Measurements from ENCODE around the gene LMAN2L. TPM values are rescaled to one million over a fixed set of nuclear protein-coding genes. Genes with fewer than 3 reads are reported as not detected.

The LMAN2L gene, protein sequence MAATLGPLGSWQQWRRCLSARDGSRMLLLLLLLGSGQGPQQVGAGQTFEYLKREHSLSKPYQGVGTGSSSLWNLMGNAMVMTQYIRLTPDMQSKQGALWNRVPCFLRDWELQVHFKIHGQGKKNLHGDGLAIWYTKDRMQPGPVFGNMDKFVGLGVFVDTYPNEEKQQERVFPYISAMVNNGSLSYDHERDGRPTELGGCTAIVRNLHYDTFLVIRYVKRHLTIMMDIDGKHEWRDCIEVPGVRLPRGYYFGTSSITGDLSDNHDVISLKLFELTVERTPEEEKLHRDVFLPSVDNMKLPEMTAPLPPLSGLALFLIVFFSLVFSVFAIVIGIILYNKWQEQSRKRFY
- 70.7 and 78.9 TPM in 2 replicates for total RNA-seq (2014; rRNA removed; shearing (Covaris generic); ENCODE audit: low replicate concordance)

- in situ Hi-C loops (cut with HindIII; ENCODE audit: low pct_unique_long_range_greater_than_20kb, low sequenced_read_pairs) = no loop called here
- DNase-seq (ENCODE audit: low read depth) = peak; percentile 97
Observed at GRCh38 chr2:96739633-96740428, at the start of gene LMAN2L. TSS of gene LMAN2L (minus strand) at chr2:96740064. CDS start at chr2:96740040, 24 bp downstream.

DNA sequence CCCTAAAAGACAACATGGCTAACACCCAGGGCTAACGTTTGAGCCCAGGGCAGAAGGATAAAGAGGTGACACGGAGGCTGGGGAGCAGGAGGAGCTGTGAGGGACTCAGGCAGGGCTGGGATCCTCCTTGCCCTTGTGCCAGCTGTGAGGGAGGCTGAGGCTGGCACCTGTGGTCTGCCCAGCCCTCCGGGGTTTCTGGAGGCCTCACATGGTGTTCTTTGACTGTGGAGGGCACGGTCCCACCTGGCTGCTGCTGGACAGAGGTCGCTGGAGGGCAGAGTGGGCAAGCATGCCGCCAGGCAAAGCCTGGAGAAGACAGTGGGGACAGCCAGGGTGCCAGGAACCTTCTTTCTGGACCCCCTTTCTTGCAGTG is 49.4 kb upstream of the LMAN2L start:
- DNase-seq (ENCODE audit: low read depth) = no peak
- in situ Hi-C loops (cut with HindIII; ENCODE audit: low pct_unique_long_range_greater_than_20kb, low sequenced_read_pairs) = no loop called here

DNA sequence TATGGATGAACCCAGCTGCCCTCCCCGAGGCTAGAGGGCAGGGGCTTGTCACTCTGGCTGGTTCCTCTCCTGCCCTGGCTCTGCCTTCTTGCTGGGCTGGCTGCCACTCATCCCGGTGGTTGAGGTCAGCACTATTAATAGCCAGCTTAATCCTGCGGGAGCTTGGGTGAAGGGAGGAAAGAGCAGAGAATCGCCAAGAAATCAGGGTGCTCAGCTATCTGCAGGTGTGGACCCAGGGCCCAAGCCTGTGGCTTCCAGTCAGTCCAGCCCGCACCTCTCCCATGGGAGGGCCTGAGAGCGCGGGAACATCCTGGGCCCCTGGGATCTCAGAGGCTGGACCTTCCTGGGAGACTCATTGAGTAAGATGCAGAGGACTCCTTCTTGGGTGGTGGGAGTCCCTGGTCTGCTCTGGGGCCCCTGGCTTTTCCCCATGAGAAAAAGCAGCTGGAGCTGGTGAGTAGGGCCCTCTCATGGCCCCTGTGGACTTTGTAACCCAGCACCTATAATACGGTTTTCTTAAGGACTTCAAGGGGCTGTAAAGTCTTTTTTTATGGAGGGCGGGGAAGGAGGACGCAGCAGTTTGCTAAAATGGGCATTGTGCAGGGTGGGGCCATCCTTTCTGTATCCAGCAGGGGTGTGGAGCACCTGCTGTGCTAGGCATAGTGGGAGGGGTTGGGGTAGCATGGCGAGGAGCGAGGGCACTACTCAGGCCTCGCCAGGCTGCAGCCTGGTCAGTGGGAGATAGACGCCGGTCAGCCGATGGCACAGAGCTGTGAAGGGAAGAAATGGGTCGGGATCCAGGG is 48.8 kb upstream of the LMAN2L start:
- in situ Hi-C loops (cut with HindIII; ENCODE audit: low pct_unique_long_range_greater_than_20kb, low sequenced_read_pairs) = no loop called here
- DNase-seq (ENCODE audit: low read depth) = peak; percentile 35

DNA sequence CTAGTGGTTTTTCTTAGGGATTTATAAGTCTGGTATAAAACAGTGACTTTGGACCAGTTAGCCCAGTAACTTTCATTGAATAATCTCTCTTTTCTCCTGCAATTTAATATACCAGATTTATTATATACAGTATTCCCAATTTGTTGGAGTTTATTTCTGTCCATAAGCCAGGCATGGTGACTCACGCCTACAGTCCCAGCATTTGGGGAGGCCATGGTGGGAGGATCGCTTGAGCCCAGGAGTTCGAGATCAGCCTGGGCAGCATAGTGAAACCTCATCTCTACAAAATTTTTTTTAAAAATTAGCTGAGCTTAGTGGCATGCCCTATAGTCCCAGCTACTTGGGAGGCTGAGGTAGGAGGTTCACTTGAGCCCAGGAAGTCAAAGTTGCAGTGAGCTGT is 47.5 kb upstream of the LMAN2L start:
- in situ Hi-C loops (cut with HindIII; ENCODE audit: low pct_unique_long_range_greater_than_20kb, low sequenced_read_pairs) = no loop called here
- no peak for DNase-seq (ENCODE audit: low read depth)

GRCh38 chr2:96783388-96783787 is 43.5 kb upstream of the LMAN2L start:
- no peak for DNase-seq (ENCODE audit: low read depth)
- in situ Hi-C loops (cut with HindIII; ENCODE audit: low pct_unique_long_range_greater_than_20kb, low sequenced_read_pairs) = no loop called here

- no peak for DNase-seq (ENCODE audit: low read depth)
- in situ Hi-C loops (cut with HindIII; ENCODE audit: low pct_unique_long_range_greater_than_20kb, low sequenced_read_pairs) = no loop called here
Observed at GRCh38 chr2:96775160-96775559, 35.3 kb upstream of the LMAN2L start.

GRCh38 chr2:96773922-96774321 is 34.1 kb upstream of the LMAN2L start:
- in situ Hi-C loops (cut with HindIII; ENCODE audit: low pct_unique_long_range_greater_than_20kb, low sequenced_read_pairs) = no loop called here
- no peak for DNase-seq (ENCODE audit: low read depth)

DNA sequence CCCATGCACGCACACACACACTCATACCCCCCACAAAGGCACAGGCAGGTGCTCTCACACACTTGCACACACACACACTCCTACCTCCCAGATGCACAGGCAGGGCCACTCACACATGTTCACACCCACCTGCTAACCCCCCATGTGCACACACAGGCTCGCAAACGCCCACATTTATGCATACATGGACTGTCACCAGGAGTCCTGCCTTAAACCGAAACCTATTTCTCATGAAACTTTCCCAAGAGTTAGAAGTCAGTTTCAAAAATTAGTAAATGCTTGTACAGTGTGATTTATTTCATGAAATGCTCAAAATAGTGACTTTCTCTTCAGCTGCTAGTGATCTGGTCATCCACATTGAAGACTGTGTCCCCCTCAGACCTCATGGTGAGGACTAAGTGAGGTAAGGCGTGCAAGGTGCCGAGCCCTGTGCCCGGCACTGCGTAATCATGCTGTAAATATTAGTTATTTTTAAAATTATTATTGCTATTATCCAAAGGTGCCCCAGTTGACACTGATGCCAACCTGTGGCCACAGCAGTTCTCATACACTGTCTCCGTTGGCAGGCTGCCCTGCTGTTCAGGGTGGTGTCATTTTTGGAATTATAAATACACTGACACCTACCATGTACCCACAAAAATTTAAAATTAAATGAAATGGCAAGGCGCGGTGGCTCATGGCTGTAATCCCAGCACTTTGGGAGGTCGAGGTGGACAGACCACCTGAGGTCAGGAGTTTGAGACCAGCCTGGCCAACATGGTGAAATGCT is 33.2 kb upstream of the LMAN2L start:
- DNase-seq (ENCODE audit: low read depth) = no peak
- in situ Hi-C loops (cut with HindIII; ENCODE audit: low pct_unique_long_range_greater_than_20kb, low sequenced_read_pairs) = no loop called here

DNA sequence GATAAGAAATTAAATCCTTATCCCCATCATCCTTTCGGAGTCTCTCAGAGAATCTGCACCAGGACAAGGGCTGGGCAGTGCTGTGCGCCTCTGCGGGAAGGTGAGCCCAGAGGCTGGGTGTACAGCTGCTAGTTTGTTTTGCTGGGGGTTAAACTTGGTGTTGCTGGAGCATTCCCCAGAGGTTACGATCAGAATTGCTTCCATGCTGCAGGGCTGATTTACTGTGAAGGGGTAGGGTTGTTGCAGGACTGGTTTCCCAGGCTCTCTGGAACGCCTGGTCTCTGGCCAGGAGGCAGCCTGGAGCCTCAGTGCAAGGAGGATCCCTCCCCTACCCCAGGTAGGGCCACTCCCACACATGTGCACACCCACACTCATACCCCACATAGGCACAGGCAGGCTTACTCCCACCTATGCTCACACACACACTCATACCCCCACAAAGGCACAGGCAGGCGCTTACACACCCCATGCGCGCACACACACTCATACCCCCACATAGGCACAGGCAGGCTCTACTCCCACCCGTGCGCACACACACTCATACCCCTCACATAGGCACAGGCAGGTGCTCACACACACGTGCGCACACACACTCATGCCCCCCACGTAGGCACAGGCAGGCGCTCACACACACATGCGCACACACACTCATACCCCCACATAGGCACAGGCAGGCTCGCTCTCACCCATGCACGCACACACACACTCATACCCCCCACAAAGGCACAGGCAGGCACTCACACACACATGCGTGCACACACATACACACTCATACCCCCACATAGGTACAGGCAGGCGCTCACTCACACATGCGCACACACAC is 32.1 kb upstream of the LMAN2L start:
- in situ Hi-C loops (cut with HindIII; ENCODE audit: low pct_unique_long_range_greater_than_20kb, low sequenced_read_pairs) = no loop called here
- DNase-seq (ENCODE audit: low read depth) = no peak

GRCh38 chr2:96770442-96771202 is 30.8 kb upstream of the LMAN2L start:
- in situ Hi-C loops (cut with HindIII; ENCODE audit: low pct_unique_long_range_greater_than_20kb, low sequenced_read_pairs) = no loop called here
- DNase-seq (ENCODE audit: low read depth) = no peak

DNA sequence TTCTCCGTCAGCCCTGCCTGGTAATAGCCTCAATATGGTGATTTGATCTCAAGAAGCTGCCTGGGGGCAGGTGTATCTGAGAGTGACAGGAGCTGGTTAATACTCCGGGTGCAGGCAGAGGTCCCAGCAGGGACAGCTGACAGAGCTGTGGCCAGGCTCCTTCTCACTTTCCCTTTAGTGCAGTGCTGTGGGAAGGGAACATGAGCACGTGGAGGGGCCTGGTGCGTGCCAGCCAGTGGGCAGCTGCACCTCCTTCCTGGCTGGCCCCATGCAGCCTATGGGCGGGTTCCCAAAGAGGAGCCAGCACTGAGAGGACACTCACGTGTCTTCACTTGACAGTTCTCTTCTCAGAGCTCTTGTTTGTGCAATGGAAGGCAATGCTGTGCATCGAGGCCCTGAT is 29.9 kb upstream of the LMAN2L start:
- in situ Hi-C loops (cut with HindIII; ENCODE audit: low pct_unique_long_range_greater_than_20kb, low sequenced_read_pairs) = no loop called here

DNA sequence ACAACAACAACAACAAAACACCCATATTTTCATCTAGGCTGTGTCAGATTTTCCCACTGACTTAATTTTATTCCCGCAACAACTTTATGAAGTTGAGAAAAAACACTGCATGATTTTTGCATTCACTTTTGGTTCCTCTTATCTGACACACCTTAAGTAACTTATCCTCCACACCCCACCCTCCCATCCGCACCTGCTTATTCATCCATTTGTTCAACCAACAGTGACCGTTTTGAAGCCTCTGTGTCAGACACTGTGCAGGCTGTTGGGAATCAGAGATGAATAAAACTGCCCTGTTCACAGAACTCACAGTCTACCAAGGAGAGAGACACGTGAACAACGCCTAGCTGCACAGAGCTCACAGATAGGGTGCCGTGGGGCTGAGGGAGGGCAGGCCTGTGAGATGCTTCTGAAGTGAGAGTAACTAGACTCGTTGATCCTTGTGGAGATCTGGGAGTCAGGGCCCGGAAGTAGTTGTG is 28.3 kb upstream of the LMAN2L start:
- peak; percentile 90 for DNase-seq (ENCODE audit: low read depth)

More for the DNA sequence above, 29.9 kb upstream of the LMAN2L start:
- no peak for DNase-seq (ENCODE audit: low read depth)

DNA sequence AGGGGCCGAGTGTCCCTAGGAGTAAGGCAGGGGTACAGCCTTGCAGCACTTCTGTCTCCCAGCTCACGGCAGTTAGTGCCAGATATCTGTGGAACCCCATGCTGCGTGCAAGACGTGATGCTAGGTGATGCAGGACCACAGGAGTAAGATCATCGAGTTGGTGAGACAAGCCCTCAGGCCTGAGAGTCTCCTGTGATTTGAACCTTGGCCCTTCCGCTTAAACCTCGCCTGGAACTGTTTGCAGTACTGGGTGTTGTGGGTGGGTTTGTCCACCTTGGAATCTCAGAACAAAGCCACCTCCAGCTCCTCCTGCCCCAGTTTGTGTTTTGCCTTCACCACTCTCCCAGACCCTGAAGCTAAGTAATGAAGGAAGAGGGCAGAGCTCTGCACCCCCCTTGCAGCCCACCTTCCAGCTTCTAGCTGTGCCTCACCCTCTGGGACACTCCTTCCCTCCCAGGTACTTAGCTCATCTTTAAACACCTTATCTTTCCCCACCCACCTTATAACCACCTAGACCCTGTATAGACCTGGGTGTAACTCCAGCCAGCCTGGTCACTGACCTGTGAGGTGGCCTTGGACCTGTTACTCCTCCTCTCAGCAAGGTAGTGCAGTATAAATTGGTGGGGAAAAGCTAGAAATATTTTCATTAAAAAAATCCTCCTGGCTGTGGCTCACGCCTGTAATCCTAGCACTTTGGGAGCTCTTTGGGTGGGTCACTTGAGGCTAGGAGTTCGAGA is 27.4 kb upstream of the LMAN2L start:
- DNase-seq (ENCODE audit: low read depth) = no peak
- in situ Hi-C loops (cut with HindIII; ENCODE audit: low pct_unique_long_range_greater_than_20kb, low sequenced_read_pairs) = no loop called here

More for the DNA sequence above, 28.3 kb upstream of the LMAN2L start:
- in situ Hi-C loops (cut with HindIII; ENCODE audit: low pct_unique_long_range_greater_than_20kb, low sequenced_read_pairs) = no loop called here

DNA sequence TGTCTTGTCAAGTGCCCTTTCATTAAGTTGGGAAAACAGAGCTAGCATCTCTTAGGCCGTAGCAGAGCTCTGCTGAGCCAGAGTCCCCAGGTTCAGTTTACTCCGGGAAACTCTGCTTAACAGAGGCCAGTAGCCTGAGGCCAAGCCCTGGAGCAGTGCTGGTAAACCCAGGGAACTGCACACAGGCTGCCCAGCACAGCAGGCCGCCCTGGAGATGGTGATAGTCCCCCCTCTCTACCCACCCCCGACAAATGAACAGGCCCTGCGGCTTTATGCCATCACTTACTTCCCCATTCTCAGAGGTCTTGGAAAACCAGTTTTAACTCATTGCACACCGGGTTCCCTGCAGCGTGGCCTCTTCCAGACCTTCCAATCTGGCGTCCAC is 24.4 kb upstream of the LMAN2L start:
- DNase-seq (ENCODE audit: low read depth) = peak; percentile 57
- in situ Hi-C loops (cut with HindIII; ENCODE audit: low pct_unique_long_range_greater_than_20kb, low sequenced_read_pairs) = no loop called here

DNA sequence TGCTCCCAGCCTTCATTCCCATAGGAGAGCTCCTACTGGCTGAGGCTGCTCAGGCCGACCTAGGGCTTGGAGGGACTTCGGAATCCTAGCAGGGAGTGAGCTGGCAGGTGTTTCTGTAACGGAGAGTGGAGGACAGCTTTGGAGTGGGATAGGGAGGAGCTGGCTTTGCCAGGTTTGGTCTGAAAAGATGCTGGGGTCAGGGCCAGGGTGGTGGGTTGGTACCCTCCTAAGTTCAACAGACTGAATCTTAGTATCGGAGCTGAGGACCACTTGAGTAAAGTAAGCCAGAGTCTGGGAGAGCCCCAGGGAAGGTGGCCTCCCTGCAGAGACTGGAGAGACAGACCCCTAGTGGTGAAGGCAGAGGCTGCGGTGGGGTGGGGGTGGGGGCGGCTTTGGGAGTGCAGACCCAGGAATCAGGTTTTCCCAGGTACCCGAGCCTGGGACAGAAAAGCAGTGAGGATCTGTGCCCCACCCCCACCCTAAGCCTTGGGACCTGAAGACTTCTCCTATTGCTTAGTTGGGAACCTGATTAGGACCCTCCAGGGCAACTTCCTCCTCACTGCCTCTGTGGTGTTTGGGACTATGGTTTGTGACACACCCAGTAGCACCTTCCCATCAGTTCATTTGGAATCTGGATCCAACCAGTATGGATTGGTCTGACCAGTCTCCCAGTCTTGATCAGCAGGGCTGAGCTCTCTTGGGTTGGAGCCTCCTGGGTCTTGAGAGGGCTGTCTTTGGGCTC is 23.8 kb upstream of the LMAN2L start:
- peak; percentile 74 for DNase-seq (ENCODE audit: low read depth)

More for the DNA sequence above, 23.8 kb upstream of the LMAN2L start:
- in situ Hi-C loops (cut with HindIII; ENCODE audit: low pct_unique_long_range_greater_than_20kb, low sequenced_read_pairs) = no loop called here
